ENCODE results near the gene LRRC61.
"Not testable (repeated sequence)": the region's sequence is repeated elsewhere in the genome, so short reads cannot be mapped to it uniquely, and the experiment has no call there.

Gene LRRC61

GRCh38 chr7:150383710-150384397 lies 60.7 kb downstream of the LRRC61 start:
- DNase-seq (ENCODE audit: low read depth): no peak
- H3K4me3 ChIP-seq (ENCODE audit: low read depth, low read length): peak overlapping the region; percentile 20
- no peak for TF ChIP-seq CTCF (IDR thresholded peaks at IDR 0.05; ENCODE audit: control insufficient read depth, extremely low read depth, insufficient read depth)

GRCh38 chr7:150384406-150385301 lies 61.5 kb downstream of the LRRC61 start:
- no peak overlapping the region for H3K4me3 ChIP-seq (ENCODE audit: low read depth, low read length)
- no peak for DNase-seq (ENCODE audit: low read depth)
- no peak for TF ChIP-seq CTCF (IDR thresholded peaks at IDR 0.05; ENCODE audit: control insufficient read depth, extremely low read depth, insufficient read depth)

GRCh38 chr7:150385302-150385723 lies 62.2 kb downstream of the LRRC61 start:
- DNase-seq (ENCODE audit: low read depth): no peak
- no peak for TF ChIP-seq CTCF (IDR thresholded peaks at IDR 0.05; ENCODE audit: control insufficient read depth, extremely low read depth, insufficient read depth)
- H3K4me3 ChIP-seq (ENCODE audit: low read depth, low read length): no peak overlapping the region

GRCh38 chr7:150385884-150386283 lies 62.7 kb downstream of the LRRC61 start:
- not testable (repeated sequence) for H3K4me3 ChIP-seq (ENCODE audit: low read depth, low read length); DNase-seq (ENCODE audit: low read depth)
